GM20431 (cell line): ENCODE data around the gene PSMA1.
"Not testable (repeated sequence)": the region's sequence is repeated elsewhere in the genome, so short reads cannot be mapped to it uniquely, and the experiment has no call there.

Experiments
- in situ Hi-C: fragments of 300-500 bp; cut with MseI, MboI; formaldehyde crosslinking; loops from one replicate; pipeline ENCODE4 v1.15.0; 2020; ENCODE audit warnings: low sequenced_read_pairs; ENCODE audit not compliant: unreplicated experiment

Gene PSMA1

GRCh38 chr11:14519917-14520746 is at the start of gene PSMA1:
PSMA1 (minus strand) TSS chr11:14520386; CDS start chr11:14520299, 87 bp downstream.
- in situ Hi-C loops, result no loop called here

DNA sequence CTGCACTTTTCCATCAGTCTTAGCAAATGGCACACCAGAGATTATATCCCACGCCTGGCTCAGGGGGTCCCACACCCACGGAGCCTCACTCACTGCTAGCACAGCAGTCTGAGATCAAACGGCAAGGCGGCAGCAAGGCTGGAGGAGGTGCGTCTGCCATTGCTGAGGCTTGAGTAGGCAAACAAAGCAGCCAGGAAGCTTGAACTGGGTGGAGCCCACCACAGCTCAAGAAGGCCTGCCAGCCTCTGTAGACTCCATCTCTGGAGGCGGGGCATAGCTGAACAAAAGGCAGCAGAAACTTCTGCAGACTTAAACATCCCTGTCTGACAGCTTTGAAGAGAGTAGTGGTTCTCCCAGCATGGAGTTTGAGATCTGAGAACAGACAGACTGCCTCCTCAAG is 49.3 kb upstream of the PSMA1 start:
- in situ Hi-C loops, result not testable (repeated sequence)

DNA sequence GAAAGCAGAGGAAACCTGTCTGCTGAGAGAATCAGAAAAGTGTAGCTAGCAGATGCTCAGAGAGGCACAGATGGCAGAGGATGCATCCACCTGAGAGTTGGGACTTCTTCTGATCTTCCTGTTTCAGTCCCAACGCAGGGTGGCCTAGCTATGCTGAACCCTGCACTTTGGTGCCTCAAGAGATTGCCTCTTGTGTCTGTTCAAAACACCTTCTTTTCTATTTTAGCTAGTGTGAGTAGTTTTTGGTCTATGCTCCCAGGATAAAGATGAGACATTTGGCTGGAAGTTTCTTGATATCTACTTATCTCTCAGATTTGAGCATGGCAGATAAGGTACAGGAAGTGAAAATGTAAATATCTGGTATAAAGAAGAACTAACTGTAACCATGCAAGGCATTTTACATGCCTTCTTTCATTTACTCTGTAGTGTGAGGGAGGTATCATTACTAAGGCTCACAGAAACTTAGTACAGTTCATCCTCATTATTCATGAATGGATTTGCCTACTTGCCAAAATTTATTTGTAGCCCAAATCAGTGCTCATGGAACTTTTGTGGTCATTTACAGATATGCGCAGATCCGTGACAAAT is 47.0 kb upstream of the PSMA1 start:
- in situ Hi-C loops, result no loop called here

GRCh38 chr11:14566331-14567063 is 46.3 kb upstream of the PSMA1 start:
- in situ Hi-C loops, result no loop called here

DNA sequence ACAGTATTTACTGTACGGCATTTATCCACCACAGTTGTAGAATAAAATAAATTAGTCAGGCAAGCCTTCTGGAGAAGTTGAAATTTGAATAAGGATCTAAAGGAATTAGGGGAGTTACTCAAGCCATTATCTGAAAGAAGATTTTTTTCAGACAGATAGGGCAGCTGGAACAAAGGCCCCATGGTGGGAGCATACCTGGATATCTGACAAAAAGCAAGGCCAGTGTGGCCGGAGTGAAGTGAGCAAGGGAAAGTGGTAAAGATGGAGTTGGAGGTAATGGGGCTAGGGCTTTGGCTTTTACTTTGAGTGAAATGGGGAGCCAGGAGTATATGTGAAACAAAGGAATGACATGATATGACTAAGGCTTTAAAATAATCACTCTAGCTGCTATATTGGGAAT is 45.7 kb upstream of the PSMA1 start:
- in situ Hi-C loops, result no loop called here

DNA sequence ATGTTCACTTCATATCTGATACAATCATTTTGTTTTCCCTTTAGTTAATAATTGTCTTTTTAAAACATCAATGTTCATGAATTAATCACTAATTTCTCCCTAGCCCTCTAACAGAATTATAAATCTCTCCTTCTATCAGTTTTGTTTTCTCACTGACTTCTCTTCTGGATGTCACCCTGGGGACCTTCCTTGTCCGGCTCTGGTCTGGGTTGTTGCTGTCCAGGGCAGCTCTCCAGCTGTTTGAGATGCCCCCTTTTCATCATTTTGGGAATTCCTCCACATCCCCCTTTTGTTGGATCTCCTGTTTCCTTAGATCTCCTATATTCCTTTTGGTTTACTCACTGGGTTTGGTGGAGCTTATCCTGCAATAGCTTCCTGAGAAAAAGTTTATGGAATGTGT is 35.6 kb upstream of the PSMA1 start:
- in situ Hi-C loops, result no loop called here

DNA sequence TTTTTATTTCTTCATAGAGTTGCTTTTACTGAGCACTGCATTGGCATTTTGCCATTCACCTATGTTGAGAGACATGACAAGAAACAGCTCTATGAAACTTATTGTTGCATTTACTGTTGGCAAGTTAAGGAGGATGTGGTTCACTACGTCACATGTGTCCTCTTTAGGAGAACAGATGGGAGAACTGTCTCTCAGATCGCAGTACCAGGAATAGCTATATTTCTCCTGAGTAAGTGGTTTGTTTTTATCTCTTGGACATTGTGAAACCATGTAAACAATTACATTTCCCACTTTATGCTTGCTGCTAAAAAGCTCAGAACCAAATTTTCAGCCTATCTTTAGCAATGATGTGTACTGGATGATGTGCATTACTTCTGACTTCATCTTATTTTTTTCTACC is 34.8 kb upstream of the PSMA1 start:
- in situ Hi-C loops, result no loop called here

- in situ Hi-C loops, result no loop called here
Measured at GRCh38 chr11:14552089-14552488, 31.9 kb upstream of the PSMA1 start.

DNA sequence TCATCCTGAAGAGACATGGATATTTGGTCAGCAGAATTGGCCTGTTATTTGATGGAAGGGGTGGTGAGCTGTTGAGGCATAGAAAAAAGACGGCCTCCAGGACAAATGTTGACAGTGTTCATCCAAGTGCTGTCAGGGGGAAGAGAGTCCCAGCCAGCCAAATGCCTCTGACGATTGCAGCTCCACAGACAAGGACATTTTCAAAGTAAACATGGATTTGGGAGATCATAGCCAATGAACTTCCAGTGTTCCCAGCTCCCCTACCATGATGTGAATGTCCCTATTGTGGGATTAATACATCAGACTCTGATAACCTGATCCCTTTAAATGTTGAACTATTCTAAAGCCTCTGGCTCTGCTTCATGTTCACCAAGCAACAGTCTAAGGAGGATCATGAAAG is 31.2 kb upstream of the PSMA1 start:
- in situ Hi-C loops, result no loop called here

DNA sequence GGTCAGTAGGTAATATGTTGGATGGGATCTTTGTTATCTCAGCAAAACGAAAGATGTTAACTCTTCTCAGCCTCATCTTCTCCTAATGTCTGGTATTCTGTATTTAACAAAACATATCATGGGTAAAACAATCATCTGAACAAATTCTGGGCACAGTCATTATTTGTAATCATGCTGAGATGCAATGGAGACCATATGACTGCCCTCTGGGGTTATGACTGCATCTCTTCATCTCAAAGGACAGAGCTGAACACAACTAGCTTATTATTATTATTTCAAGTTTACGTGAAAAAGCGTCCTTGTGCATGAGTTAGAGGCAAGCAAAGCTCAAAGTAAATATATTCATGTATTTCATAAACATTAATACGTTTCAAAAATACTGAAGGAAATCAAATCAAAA is 29.7 kb upstream of the PSMA1 start:
- in situ Hi-C loops, result loop anchor here (25.0 kb wide), 2 partner anchors 212 to 362 kb away; no protein-coding TSS in a partner anchor

GRCh38 chr11:14547440-14547839 is 27.3 kb upstream of the PSMA1 start:
- in situ Hi-C loops, result loop anchor here (25.0 kb wide), 2 partner anchors 215 to 365 kb away; no protein-coding TSS in a partner anchor

DNA sequence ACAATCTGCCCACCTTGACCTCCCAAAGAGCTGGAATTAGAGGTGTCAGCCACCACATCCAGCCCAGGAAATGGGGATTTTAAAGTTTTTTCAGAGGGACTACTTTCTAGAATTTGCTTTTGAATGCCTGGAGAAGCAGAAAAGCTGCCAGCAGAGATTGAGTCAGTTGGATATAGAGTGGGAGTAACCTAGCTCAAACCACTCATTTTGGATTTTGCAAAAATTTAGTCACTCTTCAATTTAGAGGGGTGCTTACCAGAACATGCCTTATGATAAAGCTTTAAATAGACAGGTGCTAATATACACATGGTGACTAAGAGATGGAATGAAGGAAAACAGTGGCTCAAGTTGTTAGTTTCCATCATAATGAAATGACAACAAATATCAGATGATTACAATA is 26.5 kb upstream of the PSMA1 start:
- in situ Hi-C loops, result loop anchor here (25.0 kb wide), 2 partner anchors 216 to 366 kb away; no protein-coding TSS in a partner anchor

DNA sequence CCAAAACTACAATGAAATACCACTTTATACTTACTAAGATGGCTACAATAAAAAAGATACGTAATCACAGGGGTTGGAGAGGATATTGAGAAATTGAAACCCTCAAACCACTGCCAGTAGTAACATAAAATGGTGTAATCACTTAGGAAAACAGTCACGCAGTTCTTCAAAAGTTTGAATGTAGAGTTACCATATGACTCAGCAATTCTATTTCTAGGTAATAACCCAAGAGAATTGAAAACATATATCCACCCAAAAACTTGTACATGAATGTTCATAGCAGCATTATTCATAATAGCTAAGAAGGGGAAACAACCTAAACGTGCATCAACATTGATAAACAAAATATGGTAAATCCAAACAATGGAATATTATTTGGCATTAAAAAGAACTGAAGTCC is 24.4 kb upstream of the PSMA1 start:
- in situ Hi-C loops, result loop anchor here (25.0 kb wide), 2 partner anchors 218 to 368 kb away; no protein-coding TSS in a partner anchor

DNA sequence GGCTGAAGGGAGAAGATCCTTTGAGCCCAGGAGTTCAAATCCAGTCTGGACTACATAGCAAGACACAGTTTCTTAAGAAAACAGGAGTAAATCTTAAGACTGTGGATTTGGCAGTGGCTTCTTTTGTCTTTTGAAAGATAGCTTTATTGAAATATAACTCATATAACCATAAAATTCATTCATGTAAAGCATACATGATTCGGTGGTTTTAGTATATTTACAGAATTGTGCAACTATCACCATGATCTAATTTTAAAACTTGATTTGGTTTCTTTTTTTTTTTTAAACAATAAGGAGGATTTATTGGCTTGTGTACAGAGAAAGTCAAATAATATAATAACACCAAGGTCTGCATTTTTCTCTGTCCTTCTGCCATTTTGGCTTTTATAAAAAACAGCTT is 23.1 kb upstream of the PSMA1 start:
- in situ Hi-C loops, result loop anchor here (25.0 kb wide), 2 partner anchors 219 to 369 kb away; no protein-coding TSS in a partner anchor

GRCh38 chr11:14542324-14542723 is 22.1 kb upstream of the PSMA1 start:
- in situ Hi-C loops, result loop anchor here (25.0 kb wide), 2 partner anchors 220 to 370 kb away; no protein-coding TSS in a partner anchor

DNA sequence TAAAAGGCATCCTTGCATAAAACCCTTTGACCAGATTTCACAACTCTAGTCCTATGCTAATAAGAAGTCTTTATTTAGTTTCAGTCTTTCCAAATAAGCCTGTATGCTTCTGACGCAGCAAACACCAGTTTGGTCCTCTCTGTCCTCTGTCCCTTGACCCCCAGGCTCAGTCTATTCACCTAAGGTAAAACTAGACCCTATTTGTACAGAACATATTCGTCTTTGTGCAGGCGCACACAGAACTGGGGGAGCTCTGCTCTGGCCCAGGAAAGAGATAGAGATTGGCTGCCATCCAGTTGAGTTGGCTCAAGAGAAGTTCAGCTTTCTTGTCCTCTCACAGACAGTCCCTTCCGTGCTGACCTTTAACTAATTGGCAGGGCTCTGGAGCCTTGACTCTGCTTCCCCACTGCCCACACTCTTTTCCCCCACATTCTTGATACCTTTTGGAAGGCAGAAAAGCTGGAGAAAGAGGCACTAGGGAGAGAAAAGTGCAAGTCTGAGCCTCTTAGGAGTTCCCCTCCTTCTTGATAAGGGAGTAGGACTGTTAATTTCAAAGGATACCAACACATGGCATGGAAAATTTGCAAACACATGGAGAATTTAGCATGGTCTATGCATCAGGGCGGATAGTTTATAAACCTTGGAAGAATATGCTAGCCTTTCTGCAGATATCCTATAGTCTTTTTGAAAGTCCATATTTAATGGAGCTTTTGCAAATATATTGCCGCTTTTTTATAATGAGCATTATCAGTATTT is 21.2 kb upstream of the PSMA1 start:
- in situ Hi-C loops, result loop anchor here (25.0 kb wide), 2 partner anchors 221 to 371 kb away; no protein-coding TSS in a partner anchor

DNA sequence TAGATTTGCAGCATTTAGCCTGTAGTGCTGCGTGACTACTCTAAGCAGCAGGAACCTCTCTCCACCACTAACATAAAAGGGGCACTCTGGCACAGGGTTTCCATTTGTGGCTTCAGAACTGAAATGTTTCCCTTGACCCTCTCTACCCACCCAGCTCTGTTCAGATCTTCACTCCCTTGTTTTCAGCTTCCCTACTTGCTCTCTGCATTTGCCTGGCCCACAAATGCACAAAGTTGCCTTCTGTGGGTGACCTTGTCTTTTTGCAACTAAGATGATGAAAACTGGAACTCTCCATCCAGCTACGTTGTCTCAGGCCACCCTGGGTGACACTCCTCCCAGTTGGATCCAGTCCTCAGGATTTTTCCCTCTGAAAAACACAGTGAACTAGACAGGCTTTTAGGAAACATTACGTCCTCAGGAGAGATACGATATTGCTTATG is 19.8 kb upstream of the PSMA1 start:
- in situ Hi-C loops, result loop anchor here (25.0 kb wide), 2 partner anchors 222 to 372 kb away; no protein-coding TSS in a partner anchor

DNA sequence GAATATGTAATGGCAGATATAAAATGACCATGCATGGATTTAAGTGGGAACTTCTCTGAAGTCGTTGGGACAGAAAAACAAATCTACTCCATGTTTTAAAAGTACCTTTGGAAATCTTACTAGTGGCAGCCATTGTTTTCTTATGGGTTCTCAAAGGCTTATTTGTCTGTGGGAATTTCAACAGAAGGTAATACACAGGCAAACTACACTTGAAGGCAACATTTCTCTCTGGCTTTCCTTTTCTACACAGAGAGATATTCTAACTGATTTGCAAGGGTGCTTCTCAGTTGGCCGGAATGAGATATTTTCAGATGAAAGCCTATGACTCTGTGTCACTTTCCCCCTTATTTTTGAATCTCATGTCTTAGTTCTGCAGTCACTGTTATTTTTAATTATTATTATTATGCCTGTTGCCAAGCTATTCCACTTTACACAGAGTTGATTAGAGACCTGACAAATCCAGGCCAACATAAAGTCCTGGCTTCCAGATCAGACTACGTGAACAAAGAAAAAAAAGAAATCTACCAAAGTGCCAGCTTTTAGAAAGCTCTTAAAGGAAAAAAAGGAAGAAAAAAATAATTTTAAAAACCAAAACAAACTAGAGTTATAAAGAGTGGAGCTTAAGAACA is 18.9 kb upstream of the PSMA1 start:
- in situ Hi-C loops, result loop anchor here (25.0 kb wide), 2 partner anchors 223 to 373 kb away; no protein-coding TSS in a partner anchor
